GM19372 (cell line): ENCODE results near the gene OTUD7B.
"Not testable (repeated sequence)": the region's sequence is repeated elsewhere in the genome, so short reads cannot be mapped to it uniquely, and the experiment has no call there.

Experiments used
- ATAC-seq: cut with Tn5 transposase; IDR thresholded peaks from one replicate; pipeline ENCODE4 v1.9.1; 2021; ENCODE audit warnings: mild to moderate bottlenecking, low read depth, moderate library complexity; ENCODE audit not compliant: unreplicated experiment

The OTUD7B gene

DNA sequence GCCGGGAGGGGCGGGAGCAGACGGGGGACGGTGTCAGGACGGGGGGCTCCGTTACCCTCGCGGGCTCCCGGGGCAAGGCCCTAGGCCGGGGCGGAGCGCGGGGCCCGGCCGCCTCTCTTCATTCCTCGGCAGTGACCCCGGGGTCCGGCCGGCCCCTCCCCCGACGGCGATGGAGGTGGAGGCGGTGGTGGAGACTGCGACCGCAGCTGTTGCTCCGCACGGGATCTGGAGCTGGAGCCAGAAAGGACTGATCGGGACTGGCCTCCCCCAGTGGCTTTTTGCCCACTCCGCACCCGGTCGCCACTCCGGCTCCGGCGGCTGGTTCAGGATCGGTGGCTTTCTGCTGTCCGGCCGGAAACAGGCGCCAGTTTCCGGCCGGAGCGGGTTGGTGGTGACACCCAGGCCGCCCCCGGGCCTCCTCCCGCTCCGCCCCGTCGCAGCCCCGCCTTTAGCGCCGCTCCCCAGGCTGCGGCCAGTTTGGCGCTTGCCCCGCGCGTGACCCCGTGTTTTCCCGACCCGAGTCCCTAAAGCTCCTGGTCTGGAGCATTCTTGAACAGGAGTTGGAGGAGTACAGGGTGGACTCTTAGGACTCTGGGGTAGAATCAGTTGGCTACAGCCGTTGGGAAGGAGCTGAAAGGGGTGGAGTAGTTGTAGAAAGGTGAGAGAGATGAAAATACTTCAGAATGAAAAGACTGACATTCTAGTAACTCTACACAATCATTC, at the start of gene OTUD7B:
TSS of gene OTUD7B (minus strand) at position 334 of the 723 bp plus-strand sequence. CDS start 33,216 bp downstream, outside the sequence.
- peak; percentile 84 for ATAC-seq

DNA sequence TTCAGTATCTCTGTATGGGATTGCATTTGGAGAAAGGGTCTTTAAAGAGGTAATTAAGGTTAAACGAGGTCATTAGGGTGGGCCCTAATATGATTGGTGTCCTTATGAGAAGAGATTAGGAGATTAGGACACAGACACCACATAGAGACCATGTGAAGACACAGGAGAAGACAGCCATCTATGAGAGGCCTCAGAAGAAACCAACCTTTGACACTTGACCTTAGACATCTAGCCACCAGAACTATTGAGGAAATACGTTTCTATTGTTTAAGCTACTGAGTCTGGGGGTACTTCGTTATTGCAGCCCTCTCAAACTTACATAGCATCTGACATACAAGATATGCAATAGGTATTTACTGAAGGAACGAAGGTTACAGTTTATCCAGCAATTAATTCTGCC, 49.7 kb upstream of the OTUD7B start:
- no peak for ATAC-seq

GRCh38 chr1:150056407-150056806, 45.9 kb upstream of the OTUD7B start:
- no peak for ATAC-seq

GRCh38 chr1:150055507-150055906, 45.0 kb upstream of the OTUD7B start:
- ATAC-seq = not testable (repeated sequence)

GRCh38 chr1:150053926-150054325, 43.4 kb upstream of the OTUD7B start:
- no peak for ATAC-seq

GRCh38 chr1:150051905-150052412, 41.4 kb upstream of the OTUD7B start:
- not testable (repeated sequence) for ATAC-seq

DNA sequence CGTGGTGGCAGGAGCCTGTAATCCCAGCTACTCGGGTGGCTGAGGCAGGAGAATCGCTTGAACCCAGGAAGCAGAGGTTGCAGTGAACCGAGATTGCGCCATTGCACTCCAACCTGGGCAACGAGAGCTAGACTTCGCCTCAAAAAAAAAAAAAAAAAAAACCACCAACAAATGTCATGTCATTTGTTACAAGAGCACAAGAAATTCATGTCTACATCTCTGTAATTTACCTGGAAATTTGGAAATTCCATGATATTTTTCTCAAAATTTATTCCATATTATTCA, 40.5 kb upstream of the OTUD7B start:
- no peak for ATAC-seq

GRCh38 chr1:150049926-150050325, 39.4 kb upstream of the OTUD7B start:
- no peak for ATAC-seq

GRCh38 chr1:150034336-150034735, 23.8 kb upstream of the OTUD7B start:
- ATAC-seq = no peak

DNA sequence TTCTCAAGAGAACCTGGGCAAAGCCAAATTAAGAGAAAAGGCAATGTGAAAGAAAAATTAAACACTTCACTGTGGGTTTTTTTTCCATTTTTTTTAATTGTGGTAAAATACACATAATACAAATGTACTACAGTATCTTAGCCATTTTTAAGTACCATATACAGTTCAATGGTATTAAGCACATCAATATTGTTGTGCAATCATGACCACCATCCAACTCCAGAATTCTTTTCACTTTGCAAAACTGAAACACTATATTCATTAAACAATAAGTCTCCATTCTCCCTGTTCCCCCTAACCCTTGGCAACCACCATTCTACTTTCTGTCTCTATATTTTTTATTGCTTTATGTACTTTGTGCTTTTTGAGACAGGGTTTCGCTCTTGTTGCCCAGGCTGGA, 17.8 kb upstream of the OTUD7B start:
- ATAC-seq = no peak

GRCh38 chr1:150024156-150024555, 13.6 kb upstream of the OTUD7B start:
- no peak for ATAC-seq

DNA sequence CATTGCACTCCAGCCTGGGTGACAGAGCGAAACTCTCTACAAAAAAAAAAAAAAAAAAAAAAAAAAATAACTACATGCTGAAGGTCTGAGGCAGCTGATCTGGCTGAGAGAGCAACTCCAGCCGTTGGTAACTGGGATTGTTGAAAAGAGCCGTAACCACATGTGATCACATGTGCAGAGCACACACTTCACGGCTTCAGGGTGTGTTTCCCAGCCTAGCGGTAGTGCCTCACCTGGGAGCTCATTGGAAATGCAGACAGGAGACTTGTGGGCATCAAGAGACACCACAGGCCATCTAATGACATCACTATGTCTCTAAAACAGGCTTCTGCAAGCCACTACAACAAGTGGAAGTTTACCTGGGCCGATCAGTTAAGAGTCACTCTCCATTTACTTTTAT, 11.8 kb upstream of the OTUD7B start:
- ATAC-seq = no peak

DNA sequence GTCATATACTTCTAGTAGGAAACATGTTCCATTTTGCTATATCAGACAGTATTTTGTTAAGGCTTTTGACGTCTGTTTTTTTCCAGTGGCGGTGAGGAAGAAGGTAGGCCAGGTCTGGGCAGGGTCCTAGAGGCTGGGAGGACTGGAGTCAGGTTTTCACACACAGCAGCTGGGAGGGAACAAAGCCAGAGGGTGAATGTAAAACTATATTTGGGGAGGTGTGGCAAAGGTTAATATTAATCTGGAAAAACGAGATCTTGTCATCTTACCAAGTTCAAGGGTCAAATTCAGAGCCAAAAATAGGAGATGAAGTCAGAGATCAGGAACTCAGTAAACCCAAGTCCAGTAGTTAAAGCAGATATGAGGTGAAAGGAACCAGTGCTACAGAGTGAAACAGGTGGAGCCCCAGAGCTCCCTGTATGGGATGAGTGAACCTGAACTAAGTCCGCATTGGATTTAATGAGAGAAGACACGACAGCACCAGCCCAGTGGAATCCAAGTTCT, 10.7 kb upstream of the OTUD7B start:
- no peak for ATAC-seq

GRCh38 chr1:150020711-150021110, 10.2 kb upstream of the OTUD7B start:
- ATAC-seq = no peak

DNA sequence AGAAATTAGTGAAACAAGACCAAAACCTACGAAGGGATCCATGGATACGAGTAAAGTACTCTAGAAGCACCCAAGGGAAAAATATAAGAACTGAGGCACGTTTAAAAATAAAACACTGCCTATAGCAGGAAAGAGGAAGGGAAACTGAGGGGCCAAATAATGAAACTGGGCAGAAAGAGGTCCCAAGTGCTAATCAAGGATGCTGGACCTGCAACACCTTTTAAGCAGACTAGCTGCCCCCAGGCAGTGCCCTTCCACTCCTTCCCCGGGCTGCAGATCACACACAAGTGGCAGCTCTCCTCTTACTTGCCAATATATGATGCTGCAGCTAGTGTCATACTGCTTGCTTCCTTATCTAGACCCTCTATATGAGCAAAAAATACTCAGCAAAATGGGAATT, 7.6 kb upstream of the OTUD7B start:
- no peak for ATAC-seq

GRCh38 chr1:150017206-150017750, 6.8 kb upstream of the OTUD7B start:
- ATAC-seq = no peak

- no peak for ATAC-seq
Observed at GRCh38 chr1:150015651-150016131, 5.2 kb upstream of the OTUD7B start.

DNA sequence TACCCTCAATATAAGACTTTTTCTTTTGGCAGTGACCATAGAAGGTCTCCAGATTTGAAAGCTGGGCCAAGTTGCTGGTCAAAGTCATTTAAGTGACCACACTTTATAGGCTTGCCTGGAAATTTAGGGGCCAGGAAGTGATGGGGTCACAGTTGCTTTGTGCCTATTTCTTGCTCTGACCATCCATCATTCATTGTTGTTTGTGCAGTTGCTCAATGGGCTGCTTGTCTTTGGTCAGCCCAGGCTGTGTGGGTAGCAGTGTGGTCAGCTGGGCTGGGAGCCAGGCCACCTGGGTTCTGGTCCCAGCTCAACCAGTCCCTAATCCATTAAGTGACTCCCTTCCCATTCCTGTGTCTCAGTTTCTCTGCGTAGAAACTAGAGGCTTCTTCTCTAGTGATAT, 2.1 kb upstream of the OTUD7B start:
- no peak for ATAC-seq

- peak; percentile 10 for ATAC-seq
Observed at GRCh38 chr1:150009604-150010392, 728 bp downstream of the OTUD7B start.

DNA sequence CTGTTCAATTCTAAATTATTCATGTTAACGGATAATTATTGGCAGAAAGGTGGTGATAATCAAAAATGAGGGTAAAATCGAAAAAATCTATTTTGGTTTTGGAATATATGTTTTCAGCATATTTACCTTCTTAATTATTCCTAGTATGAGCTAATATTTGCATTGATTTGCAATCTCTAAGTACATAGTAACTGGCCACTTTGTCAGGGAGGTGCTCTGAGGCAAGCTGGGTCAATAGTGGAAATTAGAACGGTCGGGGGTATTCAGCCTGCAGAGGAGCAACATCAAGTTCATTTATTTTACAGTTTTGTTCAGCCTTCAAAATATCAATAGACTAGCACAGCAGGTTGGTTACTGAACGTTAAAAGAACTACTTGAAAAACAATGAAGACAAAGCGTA, 1.8 kb downstream of the OTUD7B start:
- no peak for ATAC-seq

DNA sequence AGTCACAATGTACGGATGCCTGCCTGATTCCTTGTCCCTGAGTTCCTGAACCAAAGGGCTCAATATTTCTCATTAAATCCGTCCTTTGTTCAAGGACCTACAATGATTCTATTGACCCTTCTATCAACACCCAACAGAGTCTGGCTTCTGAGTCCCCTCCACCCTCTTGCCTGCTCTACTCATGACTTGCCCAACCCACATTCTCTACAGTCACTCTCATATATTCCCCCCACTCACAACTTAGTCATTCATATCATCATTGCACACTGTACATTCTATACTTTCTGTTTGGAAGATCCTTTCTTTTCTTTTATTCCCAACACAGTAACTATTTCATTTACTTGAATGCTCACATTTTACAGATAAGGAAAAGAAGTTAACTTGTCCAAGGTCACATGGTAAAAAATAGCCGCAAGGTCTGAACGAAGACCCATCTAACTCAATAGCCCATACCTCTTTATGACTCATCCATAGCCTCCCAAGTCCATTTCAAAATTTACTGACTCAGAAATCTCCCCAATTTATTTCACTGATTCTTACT, 3.6 kb downstream of the OTUD7B start:
- no peak for ATAC-seq
